Right lobe of liver (tissue), 4 donors: Measurements from ENCODE around the gene DNER.

Source experiments
- POLR2A ChIP-seq: fragments of 450-650 bp; IDR thresholded peaks from one replicate; pipeline ENCODE4 v1.6.1; 2017; ENCODE audit warnings: antibody characterized with exemption, mild to moderate bottlenecking
- TF ChIP-seq, protein P1 (sequence below), 4 donors: fragments of 200-600 bp in 3 of 4; fragments of 450-650 bp in 1 of 4; IDR thresholded peaks; one replicate each; pipeline versions ENCODE4 v1.5.1 to v1.8.0; 2016 to 2022; ENCODE audit warnings: antibody characterized with exemption in 4 of 4, mild to moderate bottlenecking in 2 of 4
- donor health status: DM: no; HTN: no; CAD: no.
- donor health status: DM: no; HTN: no; CAD: no.
- donor health status: DM: no; HTN: yes; CAD: no.

DNA sequence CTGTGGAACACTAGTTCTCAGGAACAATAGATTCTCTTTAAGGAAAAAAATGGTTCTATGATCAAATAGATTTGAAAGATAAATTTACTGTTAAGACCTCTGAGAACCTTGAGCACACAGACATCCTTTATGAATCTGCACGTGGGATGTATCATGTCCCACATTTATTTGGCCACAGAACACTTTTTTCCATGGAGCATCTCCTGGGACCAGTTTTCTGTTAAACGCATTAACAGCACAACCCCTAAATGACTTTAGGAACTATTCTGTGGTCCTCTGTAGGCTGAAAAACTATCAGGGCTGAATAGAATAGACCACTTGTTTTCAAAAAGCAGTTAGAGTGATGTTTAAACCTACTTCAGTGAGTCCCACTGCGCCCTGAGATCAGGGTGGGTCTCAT, 311.1 kb downstream of the DNER start:
- TF ChIP-seq POLR2A = no peak
- TF ChIP-seq, protein P1, sequence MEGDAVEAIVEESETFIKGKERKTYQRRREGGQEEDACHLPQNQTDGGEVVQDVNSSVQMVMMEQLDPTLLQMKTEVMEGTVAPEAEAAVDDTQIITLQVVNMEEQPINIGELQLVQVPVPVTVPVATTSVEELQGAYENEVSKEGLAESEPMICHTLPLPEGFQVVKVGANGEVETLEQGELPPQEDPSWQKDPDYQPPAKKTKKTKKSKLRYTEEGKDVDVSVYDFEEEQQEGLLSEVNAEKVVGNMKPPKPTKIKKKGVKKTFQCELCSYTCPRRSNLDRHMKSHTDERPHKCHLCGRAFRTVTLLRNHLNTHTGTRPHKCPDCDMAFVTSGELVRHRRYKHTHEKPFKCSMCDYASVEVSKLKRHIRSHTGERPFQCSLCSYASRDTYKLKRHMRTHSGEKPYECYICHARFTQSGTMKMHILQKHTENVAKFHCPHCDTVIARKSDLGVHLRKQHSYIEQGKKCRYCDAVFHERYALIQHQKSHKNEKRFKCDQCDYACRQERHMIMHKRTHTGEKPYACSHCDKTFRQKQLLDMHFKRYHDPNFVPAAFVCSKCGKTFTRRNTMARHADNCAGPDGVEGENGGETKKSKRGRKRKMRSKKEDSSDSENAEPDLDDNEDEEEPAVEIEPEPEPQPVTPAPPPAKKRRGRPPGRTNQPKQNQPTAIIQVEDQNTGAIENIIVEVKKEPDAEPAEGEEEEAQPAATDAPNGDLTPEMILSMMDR (IDR thresholded peaks at IDR 0.05) = no peak
